ENCODE data around the gene USP25. TPM values are rescaled to one million over a fixed set of nuclear protein-coding genes. Genes with fewer than 3 reads are reported as not detected.

USP25 gene, protein sequence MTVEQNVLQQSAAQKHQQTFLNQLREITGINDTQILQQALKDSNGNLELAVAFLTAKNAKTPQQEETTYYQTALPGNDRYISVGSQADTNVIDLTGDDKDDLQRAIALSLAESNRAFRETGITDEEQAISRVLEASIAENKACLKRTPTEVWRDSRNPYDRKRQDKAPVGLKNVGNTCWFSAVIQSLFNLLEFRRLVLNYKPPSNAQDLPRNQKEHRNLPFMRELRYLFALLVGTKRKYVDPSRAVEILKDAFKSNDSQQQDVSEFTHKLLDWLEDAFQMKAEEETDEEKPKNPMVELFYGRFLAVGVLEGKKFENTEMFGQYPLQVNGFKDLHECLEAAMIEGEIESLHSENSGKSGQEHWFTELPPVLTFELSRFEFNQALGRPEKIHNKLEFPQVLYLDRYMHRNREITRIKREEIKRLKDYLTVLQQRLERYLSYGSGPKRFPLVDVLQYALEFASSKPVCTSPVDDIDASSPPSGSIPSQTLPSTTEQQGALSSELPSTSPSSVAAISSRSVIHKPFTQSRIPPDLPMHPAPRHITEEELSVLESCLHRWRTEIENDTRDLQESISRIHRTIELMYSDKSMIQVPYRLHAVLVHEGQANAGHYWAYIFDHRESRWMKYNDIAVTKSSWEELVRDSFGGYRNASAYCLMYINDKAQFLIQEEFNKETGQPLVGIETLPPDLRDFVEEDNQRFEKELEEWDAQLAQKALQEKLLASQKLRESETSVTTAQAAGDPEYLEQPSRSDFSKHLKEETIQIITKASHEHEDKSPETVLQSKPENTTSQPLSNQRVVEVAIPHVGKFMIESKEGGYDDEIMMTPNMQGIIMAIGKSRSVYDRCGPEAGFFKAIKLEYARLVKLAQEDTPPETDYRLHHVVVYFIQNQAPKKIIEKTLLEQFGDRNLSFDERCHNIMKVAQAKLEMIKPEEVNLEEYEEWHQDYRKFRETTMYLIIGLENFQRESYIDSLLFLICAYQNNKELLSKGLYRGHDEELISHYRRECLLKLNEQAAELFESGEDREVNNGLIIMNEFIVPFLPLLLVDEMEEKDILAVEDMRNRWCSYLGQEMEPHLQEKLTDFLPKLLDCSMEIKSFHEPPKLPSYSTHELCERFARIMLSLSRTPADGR
- 15.9 and 23.1 TPM in 2 replicates for total RNA-seq (ENCODE audit: low replicate concordance)

DNA sequence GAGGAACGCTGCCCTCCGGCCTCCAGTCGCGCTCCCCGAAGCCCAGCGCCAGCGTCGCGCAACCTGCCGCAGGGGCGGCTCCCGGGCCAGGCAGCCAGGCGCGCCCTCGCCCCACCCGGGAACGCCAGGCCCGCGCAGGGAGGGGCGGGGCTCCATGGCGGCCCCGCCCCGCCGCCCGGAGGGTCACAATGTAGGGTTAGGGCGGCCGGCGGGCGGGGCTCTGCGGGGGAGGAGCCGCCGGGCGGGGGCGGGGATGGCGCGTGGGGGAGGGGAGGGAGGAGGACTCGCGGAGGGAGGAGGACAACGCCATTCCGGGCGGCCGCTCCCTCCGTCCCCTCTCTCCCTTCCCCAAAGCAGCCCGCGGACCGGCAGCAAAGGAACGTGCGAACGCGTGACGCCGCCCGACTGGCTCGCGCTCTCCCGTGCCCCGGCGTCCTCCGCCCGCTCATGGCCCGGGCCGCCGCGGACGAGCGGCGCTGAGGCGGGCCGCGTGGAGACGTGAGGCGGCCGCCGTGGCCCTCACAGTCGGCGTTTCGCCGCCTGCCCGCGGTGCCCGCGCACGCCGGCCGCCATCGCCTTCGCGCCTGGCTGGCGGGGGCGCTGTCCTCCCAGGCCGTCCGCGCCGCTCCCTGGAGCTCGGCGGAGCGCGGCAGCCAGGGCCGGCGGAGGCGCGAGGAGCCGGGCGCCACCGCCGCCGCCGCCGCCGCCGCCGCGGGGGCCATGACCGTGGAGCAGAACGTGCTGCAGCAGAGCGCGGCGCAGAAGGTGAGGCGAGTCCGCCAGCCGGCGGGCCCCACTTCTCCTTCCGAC lies at the start of gene USP25:
Gene USP25 (plus strand): TSS at position 309 of the 810 bp plus-strand sequence. CDS start 412 bp downstream, at position 721.

Measured in smooth muscle cell of the coronary artery (primary cell).